ENCODE data around the gene NPTX1.

Gene NPTX1

GRCh38 chr17:80511222-80512180, 35.1 kb upstream of the NPTX1 start:
- no peak overlapping the region for H3K18ac ChIP-seq (ENCODE audit: low read depth in 1 of 2, low read length in 2 of 2)
- H2BK120ac ChIP-seq (ENCODE audit: low read depth, low read length) = no peak overlapping the region
- no peak overlapping the region for H2BK12ac ChIP-seq (ENCODE audit: low read length in 2 of 2)
- peaks cover 10 to 18% of the 10 kb centered on the region in 2 experiments for H3K27me3 ChIP-seq (ENCODE audit: control insufficient read depth in 1 of 2, insufficient read depth in 1 of 2, low read length in 2 of 2)
- H3K79me1 ChIP-seq (replicated peaks; ENCODE audit: low read length, poor library complexity, severe bottlenecking) = no peaks in the 10 kb centered on the region
- H3K9ac ChIP-seq (ENCODE audit: low read length) = no peak overlapping the region
- no peak for DNase-seq
- H3K14ac ChIP-seq (ENCODE audit: low read length in 2 of 2) = no peak overlapping the region
- H2BK5ac ChIP-seq (ENCODE audit: low read depth, low read length, poor library complexity, severe bottlenecking) = no peak overlapping the region
- no peaks in the 10 kb centered on the region for H3K9me3 ChIP-seq (ENCODE audit: control insufficient read depth, low read length)
- no peaks in the 10 kb centered on the region for H3K36me3 ChIP-seq (ENCODE audit: control insufficient read depth in 1 of 2, insufficient read depth in 2 of 2, low read depth in 1 of 2, low read length in 2 of 2)
- no peak overlapping the region for H3K4me3 ChIP-seq (ENCODE audit: insufficient read depth in 1 of 2, low read depth in 1 of 2, low read length in 2 of 2)
- peak overlapping the region; percentile 55 for H4K91ac ChIP-seq (ENCODE audit: low read length)
- H3K4me1 ChIP-seq (ENCODE audit: control insufficient read depth, insufficient read depth, low read depth, low read length) = peaks cover 16% of the 10 kb centered on the region
- H3K23ac ChIP-seq (ENCODE audit: low read length in 2 of 2) = no peak overlapping the region
- no peak overlapping the region for H3K4ac ChIP-seq (ENCODE audit: low read depth in 1 of 2, low read length in 2 of 2)
- H4K8ac ChIP-seq (ENCODE audit: low read length) = peak overlapping the region; percentile 19
- WGBS = 47% methylated on average over 18 of the region's 18 CpGs
- no peak overlapping the region for H3K4me2 ChIP-seq (ENCODE audit: low read length, poor library complexity, severe bottlenecking)
- no peak overlapping the region for H2AFZ ChIP-seq (ENCODE audit: low read depth, low read length)
- no peak overlapping the region for H2AK5ac ChIP-seq (ENCODE audit: low read length, severe bottlenecking)
- no peak overlapping the region for H3K27ac ChIP-seq (ENCODE audit: low read length, poor library complexity, severe bottlenecking)
- H2BK15ac ChIP-seq (ENCODE audit: low read depth, poor library complexity, severe bottlenecking) = no peak overlapping the region

GRCh38 chr17:80510772-80511171, 34.4 kb upstream of the NPTX1 start:
- no peak overlapping the region for H2BK15ac ChIP-seq (ENCODE audit: low read depth, poor library complexity, severe bottlenecking)
- H2AK5ac ChIP-seq (ENCODE audit: low read length, severe bottlenecking) = no peak overlapping the region
- no peak overlapping the region for H3K27ac ChIP-seq (ENCODE audit: low read length, poor library complexity, severe bottlenecking)
- H2BK5ac ChIP-seq (ENCODE audit: low read depth, low read length, poor library complexity, severe bottlenecking) = no peak overlapping the region
- no peak for DNase-seq
- H3K4me3 ChIP-seq (ENCODE audit: insufficient read depth in 1 of 2, low read depth in 1 of 2, low read length in 2 of 2) = no peak overlapping the region
- peaks cover 16% of the 10 kb centered on the region for H3K4me1 ChIP-seq (ENCODE audit: control insufficient read depth, insufficient read depth, low read depth, low read length)
- H4K8ac ChIP-seq (ENCODE audit: low read length) = peak overlapping the region; percentile 19
- no peak overlapping the region for H3K14ac ChIP-seq (ENCODE audit: low read length in 2 of 2)
- H3K4ac ChIP-seq (ENCODE audit: low read depth in 1 of 2, low read length in 2 of 2) = no peak overlapping the region
- no peak overlapping the region for H3K9ac ChIP-seq (ENCODE audit: low read length)
- no peaks in the 10 kb centered on the region for H3K9me3 ChIP-seq (ENCODE audit: control insufficient read depth, low read length)
- no peak overlapping the region for H2BK120ac ChIP-seq (ENCODE audit: low read depth, low read length)
- no peak overlapping the region for H3K4me2 ChIP-seq (ENCODE audit: low read length, poor library complexity, severe bottlenecking)
- no peaks in the 10 kb centered on the region for H3K79me1 ChIP-seq (replicated peaks; ENCODE audit: low read length, poor library complexity, severe bottlenecking)
- no peak overlapping the region for H2AFZ ChIP-seq (ENCODE audit: low read depth, low read length)
- no peak overlapping the region for H3K18ac ChIP-seq (ENCODE audit: low read depth in 1 of 2, low read length in 2 of 2)
- no peak overlapping the region for H3K23ac ChIP-seq (ENCODE audit: low read length in 2 of 2)
- peaks cover 9 to 17% of the 10 kb centered on the region in 2 experiments for H3K27me3 ChIP-seq (ENCODE audit: control insufficient read depth in 1 of 2, insufficient read depth in 1 of 2, low read length in 2 of 2)
- no peak overlapping the region for H4K91ac ChIP-seq (ENCODE audit: low read length)
- no peaks in the 10 kb centered on the region for H3K36me3 ChIP-seq (ENCODE audit: control insufficient read depth in 1 of 2, insufficient read depth in 2 of 2, low read depth in 1 of 2, low read length in 2 of 2)
- 90% methylated on average over 8 of the region's 9 CpGs for WGBS
- H2BK12ac ChIP-seq (ENCODE audit: low read length in 2 of 2) = no peak overlapping the region

- no peaks in the 10 kb centered on the region for H3K36me3 ChIP-seq (ENCODE audit: control insufficient read depth in 1 of 2, insufficient read depth in 2 of 2, low read depth in 1 of 2, low read length in 2 of 2)
- no peaks in the 10 kb centered on the region for H3K79me1 ChIP-seq (replicated peaks; ENCODE audit: low read length, poor library complexity, severe bottlenecking)
- H3K14ac ChIP-seq (ENCODE audit: low read length in 2 of 2) = no peak overlapping the region
- no peaks in the 10 kb centered on the region for H3K9me3 ChIP-seq (ENCODE audit: control insufficient read depth, low read length)
- H3K27me3 ChIP-seq (ENCODE audit: control insufficient read depth in 1 of 2, insufficient read depth in 1 of 2, low read length in 2 of 2) = peaks cover 9 to 17% of the 10 kb centered on the region in 2 experiments
- no peak overlapping the region for H2AFZ ChIP-seq (ENCODE audit: low read depth, low read length)
- no peak overlapping the region for H2BK5ac ChIP-seq (ENCODE audit: low read depth, low read length, poor library complexity, severe bottlenecking)
- DNase-seq = no peak
- 90% methylated on average over 14 of the region's 14 CpGs for WGBS
- H2BK12ac ChIP-seq (ENCODE audit: low read length in 2 of 2) = no peak overlapping the region
- H2AK5ac ChIP-seq (ENCODE audit: low read length, severe bottlenecking) = no peak overlapping the region
- H3K18ac ChIP-seq (ENCODE audit: low read depth in 1 of 2, low read length in 2 of 2) = no peak overlapping the region
- H3K4me1 ChIP-seq (ENCODE audit: control insufficient read depth, insufficient read depth, low read depth, low read length) = peaks cover 16% of the 10 kb centered on the region
- H3K9ac ChIP-seq (ENCODE audit: low read length) = no peak overlapping the region
- no peak overlapping the region for H3K23ac ChIP-seq (ENCODE audit: low read length in 2 of 2)
- no peak overlapping the region for H2BK15ac ChIP-seq (ENCODE audit: low read depth, poor library complexity, severe bottlenecking)
- H3K27ac ChIP-seq (ENCODE audit: low read length, poor library complexity, severe bottlenecking) = no peak overlapping the region
- no peak overlapping the region for H3K4me2 ChIP-seq (ENCODE audit: low read length, poor library complexity, severe bottlenecking)
- no peak overlapping the region for H3K4me3 ChIP-seq (ENCODE audit: insufficient read depth in 1 of 2, low read depth in 1 of 2, low read length in 2 of 2)
- no peak overlapping the region for H3K4ac ChIP-seq (ENCODE audit: low read depth in 1 of 2, low read length in 2 of 2)
- no peak overlapping the region for H4K91ac ChIP-seq (ENCODE audit: low read length)
- H4K8ac ChIP-seq (ENCODE audit: low read length) = no peak overlapping the region
- no peak overlapping the region for H2BK120ac ChIP-seq (ENCODE audit: low read depth, low read length)
Observed at GRCh38 chr17:80510132-80510531, 33.7 kb upstream of the NPTX1 start.

- H3K9ac ChIP-seq (ENCODE audit: low read length) = no peak overlapping the region
- no peak for DNase-seq
- no peak overlapping the region for H2BK12ac ChIP-seq (ENCODE audit: low read length in 2 of 2)
- no peak overlapping the region for H3K14ac ChIP-seq (ENCODE audit: low read length in 2 of 2)
- no peak overlapping the region for H3K23ac ChIP-seq (ENCODE audit: low read length in 2 of 2)
- H3K4me2 ChIP-seq (ENCODE audit: low read length, poor library complexity, severe bottlenecking) = no peak overlapping the region
- no peaks in the 10 kb centered on the region for H3K79me1 ChIP-seq (replicated peaks; ENCODE audit: low read length, poor library complexity, severe bottlenecking)
- H3K18ac ChIP-seq (ENCODE audit: low read depth in 1 of 2, low read length in 2 of 2) = no peak overlapping the region
- H4K8ac ChIP-seq (ENCODE audit: low read length) = no peak overlapping the region
- no peak overlapping the region for H2AFZ ChIP-seq (ENCODE audit: low read depth, low read length)
- no peaks in the 10 kb centered on the region for H3K36me3 ChIP-seq (ENCODE audit: control insufficient read depth in 1 of 2, insufficient read depth in 2 of 2, low read depth in 1 of 2, low read length in 2 of 2)
- H4K91ac ChIP-seq (ENCODE audit: low read length) = no peak overlapping the region
- H2AK5ac ChIP-seq (ENCODE audit: low read length, severe bottlenecking) = no peak overlapping the region
- H3K4me1 ChIP-seq (ENCODE audit: control insufficient read depth, insufficient read depth, low read depth, low read length) = peaks cover 18% of the 10 kb centered on the region
- H3K9me3 ChIP-seq (ENCODE audit: control insufficient read depth, low read length) = no peaks in the 10 kb centered on the region
- H2BK120ac ChIP-seq (ENCODE audit: low read depth, low read length) = no peak overlapping the region
- no peak overlapping the region for H2BK15ac ChIP-seq (ENCODE audit: low read depth, poor library complexity, severe bottlenecking)
- H3K27me3 ChIP-seq (ENCODE audit: control insufficient read depth in 1 of 2, insufficient read depth in 1 of 2, low read length in 2 of 2) = peaks cover 9 to 17% of the 10 kb centered on the region in 2 experiments
- WGBS = 87% methylated on average over 6 of the region's 8 CpGs
- H3K27ac ChIP-seq (ENCODE audit: low read length, poor library complexity, severe bottlenecking) = no peak overlapping the region
- no peak overlapping the region for H3K4ac ChIP-seq (ENCODE audit: low read depth in 1 of 2, low read length in 2 of 2)
- no peak overlapping the region for H3K4me3 ChIP-seq (ENCODE audit: insufficient read depth in 1 of 2, low read depth in 1 of 2, low read length in 2 of 2)
- no peak overlapping the region for H2BK5ac ChIP-seq (ENCODE audit: low read depth, low read length, poor library complexity, severe bottlenecking)
Observed at GRCh38 chr17:80509311-80509710, 32.9 kb upstream of the NPTX1 start.

All from mesenchymal stem cell (in vitro differentiated cells and primary cell).